ENCODE measurements around the gene OR4B1.

Gene OR4B1

GRCh38 chr11:48237727-48238126 lies 21.1 kb downstream of the OR4B1 start:
- H3K9me3 ChIP-seq (ENCODE audit: insufficient read depth, low read length), result no peaks in the 10 kb centered on the region
- TF ChIP-seq, protein P1, sequence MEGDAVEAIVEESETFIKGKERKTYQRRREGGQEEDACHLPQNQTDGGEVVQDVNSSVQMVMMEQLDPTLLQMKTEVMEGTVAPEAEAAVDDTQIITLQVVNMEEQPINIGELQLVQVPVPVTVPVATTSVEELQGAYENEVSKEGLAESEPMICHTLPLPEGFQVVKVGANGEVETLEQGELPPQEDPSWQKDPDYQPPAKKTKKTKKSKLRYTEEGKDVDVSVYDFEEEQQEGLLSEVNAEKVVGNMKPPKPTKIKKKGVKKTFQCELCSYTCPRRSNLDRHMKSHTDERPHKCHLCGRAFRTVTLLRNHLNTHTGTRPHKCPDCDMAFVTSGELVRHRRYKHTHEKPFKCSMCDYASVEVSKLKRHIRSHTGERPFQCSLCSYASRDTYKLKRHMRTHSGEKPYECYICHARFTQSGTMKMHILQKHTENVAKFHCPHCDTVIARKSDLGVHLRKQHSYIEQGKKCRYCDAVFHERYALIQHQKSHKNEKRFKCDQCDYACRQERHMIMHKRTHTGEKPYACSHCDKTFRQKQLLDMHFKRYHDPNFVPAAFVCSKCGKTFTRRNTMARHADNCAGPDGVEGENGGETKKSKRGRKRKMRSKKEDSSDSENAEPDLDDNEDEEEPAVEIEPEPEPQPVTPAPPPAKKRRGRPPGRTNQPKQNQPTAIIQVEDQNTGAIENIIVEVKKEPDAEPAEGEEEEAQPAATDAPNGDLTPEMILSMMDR (IDR thresholded peaks at IDR 0.05; ENCODE audit: insufficient read depth, low read length, poor library complexity, severe bottlenecking), result no peak
- no peak for TF ChIP-seq EZH2phosphoT487 (conservative IDR thresholded peaks at IDR 0.05; ENCODE audit: low read length)
- no peaks in the 10 kb centered on the region for H4K20me1 ChIP-seq (ENCODE audit: low read depth, low read length)
- no peak overlapping the region for H2AFZ ChIP-seq (ENCODE audit: low read depth, low read length, severe bottlenecking)
- no peak overlapping the region for H3K4me3 ChIP-seq (ENCODE audit: insufficient read depth, low read length, poor library complexity, severe bottlenecking)
- no peak overlapping the region for H3K9ac ChIP-seq (ENCODE audit: low read length)
- H3K27ac ChIP-seq (ENCODE audit: low read depth, low read length), result no peak overlapping the region
- H3F3A ChIP-seq (ENCODE audit: insufficient read depth), result no peaks in the 10 kb centered on the region
- no peak overlapping the region for H3K4me2 ChIP-seq (ENCODE audit: low read depth, low read length, poor library complexity, severe bottlenecking)
- H3K27me3 ChIP-seq (ENCODE audit: low read length), result no peaks in the 10 kb centered on the region
- no peaks in the 10 kb centered on the region for H3K36me3 ChIP-seq (ENCODE audit: low read length)
- no peaks in the 10 kb centered on the region for H3K9me2 ChIP-seq (replicated peaks; ENCODE audit: insufficient read depth, low read length)
- H3K79me2 ChIP-seq (ENCODE audit: insufficient read depth, low read length), result no peaks in the 10 kb centered on the region

DNA sequence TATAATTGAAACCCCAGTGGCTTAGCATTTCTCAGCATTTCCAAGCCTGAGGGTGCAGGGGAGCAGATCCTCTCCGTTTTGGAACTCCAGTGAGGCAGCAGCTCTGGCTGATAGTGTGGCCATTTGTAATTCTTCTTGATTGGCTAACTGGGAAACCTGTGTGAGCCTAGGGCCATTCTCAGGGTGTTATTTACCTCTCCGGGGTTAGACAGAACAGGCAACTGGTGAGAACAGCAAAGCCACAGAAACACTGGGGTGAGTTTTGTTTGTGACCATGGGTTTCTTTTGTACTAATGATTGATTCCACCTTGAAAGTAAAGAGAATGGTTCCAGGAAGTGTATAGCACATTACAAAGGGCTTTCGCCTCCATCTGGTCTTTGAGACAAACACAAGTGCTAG lies 25.9 kb downstream of the OR4B1 start:
- Histone ChIP-seq H3F3A (ENCODE audit: insufficient read depth) (no peaks in the 10 kb centered on the region), H3K9me3 (ENCODE audit: insufficient read depth, low read length) (no peaks in the 10 kb centered on the region), H3K27ac (ENCODE audit: low read depth, low read length) (no peak overlapping the region), H4K20me1 (ENCODE audit: low read depth, low read length) (no peaks in the 10 kb centered on the region), H3K4me2 (ENCODE audit: low read depth, low read length, poor library complexity, severe bottlenecking) (no peak overlapping the region), H3K79me2 (ENCODE audit: insufficient read depth, low read length) (no peaks in the 10 kb centered on the region), H3K9me2 (replicated peaks; ENCODE audit: insufficient read depth, low read length) (no peaks in the 10 kb centered on the region), H3K27me3 (ENCODE audit: low read length) (no peaks in the 10 kb centered on the region), H3K36me3 (ENCODE audit: low read length) (no peaks in the 10 kb centered on the region), H2AFZ (ENCODE audit: low read depth, low read length, severe bottlenecking) (no peak overlapping the region), H3K4me3 (ENCODE audit: insufficient read depth, low read length, poor library complexity, severe bottlenecking) (no peak overlapping the region), H3K9ac (ENCODE audit: low read length) (no peak overlapping the region)
- TF ChIP-seq EZH2phosphoT487 (conservative IDR thresholded peaks at IDR 0.05; ENCODE audit: low read length), result no peak
- TF ChIP-seq, protein P1 (IDR thresholded peaks at IDR 0.05; ENCODE audit: insufficient read depth, low read length, poor library complexity, severe bottlenecking), result no peak

DNA sequence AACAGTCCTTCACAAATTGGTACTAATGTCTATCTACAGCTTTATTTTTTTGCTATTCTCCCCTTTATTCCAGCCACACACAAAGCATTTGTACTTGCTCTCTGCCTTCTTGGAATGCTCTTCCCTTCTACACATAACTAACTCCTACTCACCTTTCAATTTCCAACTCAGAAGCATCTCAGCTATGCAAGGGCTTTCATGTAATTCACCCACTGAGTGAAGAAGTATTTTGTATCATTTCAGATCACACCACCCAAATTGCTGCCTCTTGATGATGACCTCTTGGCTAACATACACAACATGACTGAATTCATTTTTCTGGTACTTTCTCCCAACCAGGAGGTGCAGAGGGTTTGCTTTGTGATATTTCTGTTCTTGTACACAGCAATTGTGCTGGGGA lies 28.2 kb downstream of the OR4B1 start, which contains the start of gene OR4X2:
TSS of gene OR4X2 (plus strand) at position 301 of the 400 bp plus-strand sequence. CDS start at position 301, 0 bp downstream.
- TF ChIP-seq, protein P1 (IDR thresholded peaks at IDR 0.05; ENCODE audit: insufficient read depth, low read length, poor library complexity, severe bottlenecking), result no peak
- TF ChIP-seq EZH2phosphoT487 (conservative IDR thresholded peaks at IDR 0.05; ENCODE audit: low read length), result no peak
- no peak within 1 kb of the TSS for H3K4me2 ChIP-seq (ENCODE audit: low read depth, low read length, poor library complexity, severe bottlenecking)

More for the DNA sequence above, 28.2 kb downstream of the OR4B1 start, which contains the start of gene OR4X2:
- Histone ChIP-seq H3K9ac (ENCODE audit: low read length) (no peak within 1 kb of the TSS), H3K36me3 (ENCODE audit: low read length) (no peaks in the 10 kb centered on the region), H3K27ac (ENCODE audit: low read depth, low read length) (no peak within 1 kb of the TSS), H3F3A (ENCODE audit: insufficient read depth) (no peaks in the 10 kb centered on the region), H4K20me1 (ENCODE audit: low read depth, low read length) (no peaks in the 10 kb centered on the region), H3K27me3 (ENCODE audit: low read length) (no peaks in the 10 kb centered on the region), H3K9me3 (ENCODE audit: insufficient read depth, low read length) (peaks cover 5% of the 10 kb centered on the region; the same call in 1 of the 2 replicates), H3K9me2 (replicated peaks; ENCODE audit: insufficient read depth, low read length) (no peaks in the 10 kb centered on the region), H2AFZ (ENCODE audit: low read depth, low read length, severe bottlenecking) (no peak within 1 kb of the TSS), H3K4me3 (ENCODE audit: insufficient read depth, low read length, poor library complexity, severe bottlenecking) (no peak within 1 kb of the TSS), H3K79me2 (ENCODE audit: insufficient read depth, low read length) (no peaks in the 10 kb centered on the region)

Measured in SU-DHL-6 (cell line).